HepG2 (cell line): ENCODE results near the gene GPR162. TPM values are rescaled to one million over a fixed set of nuclear protein-coding genes. Genes with fewer than 3 reads are reported as not detected.
A peak's percentile ranks its signal among the peaks of the same experiment; 100 is the strongest.

Experiments
- AGO2 ChIP-seq: fragments of 200-400 bp; formaldehyde crosslinking; optimal IDR thresholded peaks from 2 replicates; pipeline ENCODE3; 2017; ENCODE audit warnings: mild to moderate bottlenecking, low read depth, low read length, moderate library complexity
- AKNA ChIP-seq: sonication (generic); formaldehyde crosslinking; IDR thresholded peaks from 2 replicates; pipeline ENCODE4 v1.4.0; 2020; ENCODE audit warnings: missing genetic modification reagents, borderline replicate concordance
- ARNT2 ChIP-seq: sonication (generic); formaldehyde crosslinking; IDR thresholded peaks from 2 replicates; pipeline ENCODE4 v1.8.0; 2022; ENCODE audit warnings: mild to moderate bottlenecking, low read depth, missing genetic modification reagents, moderate library complexity
- GMEB2 ChIP-seq: IDR thresholded peaks from 2 replicates; pipeline ENCODE4 v1.6.1; 2016; ENCODE audit warnings: missing biosample characterization, missing genetic modification reagents, low read depth
- HNRNPL ChIP-seq: fragments of 200-400 bp; formaldehyde crosslinking; IDR thresholded peaks from 2 replicates; pipeline ENCODE4 v1.6.1; 2017; ENCODE audit warnings: mild to moderate bottlenecking, low read depth, low read length
- NRL ChIP-seq: sonication (generic); formaldehyde crosslinking; IDR thresholded peaks from 2 replicates; pipeline ENCODE4 v1.5.0; 2020; ENCODE audit warnings: missing genetic modification reagents, mild to moderate bottlenecking, moderate library complexity, borderline replicate concordance
- RBFOX2 ChIP-seq: fragments of 200-400 bp; formaldehyde crosslinking; IDR thresholded peaks from 2 replicates; pipeline ENCODE4 v1.6.1; 2017; ENCODE audit warnings: low read depth, mild to moderate bottlenecking, low read length
- SP140L ChIP-seq: sonication (generic); formaldehyde crosslinking; IDR thresholded peaks from 2 replicates; pipeline ENCODE4 v1.4.0; 2020; ENCODE audit warnings: missing genetic modification reagents, borderline replicate concordance
- SRSF1 ChIP-seq: fragments of 200-400 bp; formaldehyde crosslinking; optimal IDR thresholded peaks from 2 replicates; pipeline ENCODE3; 2017; ENCODE audit warnings: mild to moderate bottlenecking, low read depth, low read length, moderate library complexity
- TARDBP ChIP-seq: sonication (generic); formaldehyde crosslinking; IDR thresholded peaks from 2 replicates; pipeline ENCODE4 v1.8.0; 2022; ENCODE audit warnings: mild to moderate bottlenecking, missing genetic modification reagents
- ZBTB21 ChIP-seq: sonication (generic); formaldehyde crosslinking; IDR thresholded peaks from 2 replicates; pipeline ENCODE4 v1.4.0; 2020; ENCODE audit warnings: missing genetic modification reagents
- ZC3H13 ChIP-seq: sonication (generic); formaldehyde crosslinking; IDR thresholded peaks from 2 replicates; pipeline ENCODE4 v1.8.1; 2023; ENCODE audit warnings: mild to moderate bottlenecking, missing genetic modification reagents, moderate library complexity
- ZNF160 ChIP-seq: sonication (generic); formaldehyde crosslinking; IDR thresholded peaks from 2 replicates; pipeline ENCODE4 v1.8.0; 2022; ENCODE audit warnings: mild to moderate bottlenecking, inconsistent platforms, missing genetic modification reagents
- ZNF607 ChIP-seq: sonication (generic); formaldehyde crosslinking; IDR thresholded peaks from 2 replicates; pipeline ENCODE4 v1.5.1; 2020; ENCODE audit warnings: missing genetic modification reagents, mild to moderate bottlenecking, borderline replicate concordance
- ZSCAN21 ChIP-seq: sonication (generic); formaldehyde crosslinking; IDR thresholded peaks from 2 replicates; pipeline ENCODE4 v1.8.0; 2022; ENCODE audit warnings: mild to moderate bottlenecking, missing genetic modification reagents, moderate library complexity, borderline replicate concordance
- polyA plus RNA-seq, 8 experiments: library from polyadenylated mRNA; depleted of rRNA in 3 of 8; stranded (reverse) in 7 of 8; unstranded in 1 of 8; fragments of >200 nt; fragmentation: Illumina TruSeq in 4 of 8; extraction: Trizol in 4 of 8; gene quantifications; 2 replicates each; pipeline versions ENCODE4 v1.2.1 to v1.2.3, GENCODE V29; 2011 to 2016; ENCODE audit warnings: low read depth in 4 of 8, missing spikeins in 1 of 8, mixed read lengths in 1 of 8; ENCODE audit not compliant: insufficient read depth in 1 of 8
- total RNA-seq, 5 experiments: library from RNA; depleted of rRNA; stranded (reverse); fragments of >200 nt; fragmentation: Illumina TruSeq; extraction: Trizol; gene quantifications; 2 replicates each; pipeline ENCODE4 v1.2.3, GENCODE V29; 2016; ENCODE audit warnings: low read depth in 1 of 5
- TF ChIP-seq, protein P1 (sequence below): sonication (generic); formaldehyde crosslinking; IDR thresholded peaks from 2 replicates; pipeline ENCODE4 v1.5.1; 2020; ENCODE audit warnings: missing genetic modification reagents, mild to moderate bottlenecking, borderline replicate concordance
- TF ChIP-seq, protein P2 (sequence below): sonication (generic); formaldehyde crosslinking; IDR thresholded peaks from 2 replicates; pipeline ENCODE4 v1.5.1; 2020; ENCODE audit warnings: mild to moderate bottlenecking, missing genetic modification reagents, borderline replicate concordance

Gene GPR162
- total and polyA plus RNA-seq, 2 of the 13 experiments (the other 11 are each of a cell fraction or from before 2014, with no cell fraction given): 0.08 TPM; not detected in 1

GRCh38 chr12:6871052-6871957, 49.7 kb downstream of the GPR162 start (continued):
- no peak for TF ChIP-seq AKNA (CRISPR knock-in tag)
- TF ChIP-seq ZNF607 (CRISPR knock-in tag): no peak
- peak; percentile 98 for TF ChIP-seq AGO2
- TF ChIP-seq, protein P1, sequence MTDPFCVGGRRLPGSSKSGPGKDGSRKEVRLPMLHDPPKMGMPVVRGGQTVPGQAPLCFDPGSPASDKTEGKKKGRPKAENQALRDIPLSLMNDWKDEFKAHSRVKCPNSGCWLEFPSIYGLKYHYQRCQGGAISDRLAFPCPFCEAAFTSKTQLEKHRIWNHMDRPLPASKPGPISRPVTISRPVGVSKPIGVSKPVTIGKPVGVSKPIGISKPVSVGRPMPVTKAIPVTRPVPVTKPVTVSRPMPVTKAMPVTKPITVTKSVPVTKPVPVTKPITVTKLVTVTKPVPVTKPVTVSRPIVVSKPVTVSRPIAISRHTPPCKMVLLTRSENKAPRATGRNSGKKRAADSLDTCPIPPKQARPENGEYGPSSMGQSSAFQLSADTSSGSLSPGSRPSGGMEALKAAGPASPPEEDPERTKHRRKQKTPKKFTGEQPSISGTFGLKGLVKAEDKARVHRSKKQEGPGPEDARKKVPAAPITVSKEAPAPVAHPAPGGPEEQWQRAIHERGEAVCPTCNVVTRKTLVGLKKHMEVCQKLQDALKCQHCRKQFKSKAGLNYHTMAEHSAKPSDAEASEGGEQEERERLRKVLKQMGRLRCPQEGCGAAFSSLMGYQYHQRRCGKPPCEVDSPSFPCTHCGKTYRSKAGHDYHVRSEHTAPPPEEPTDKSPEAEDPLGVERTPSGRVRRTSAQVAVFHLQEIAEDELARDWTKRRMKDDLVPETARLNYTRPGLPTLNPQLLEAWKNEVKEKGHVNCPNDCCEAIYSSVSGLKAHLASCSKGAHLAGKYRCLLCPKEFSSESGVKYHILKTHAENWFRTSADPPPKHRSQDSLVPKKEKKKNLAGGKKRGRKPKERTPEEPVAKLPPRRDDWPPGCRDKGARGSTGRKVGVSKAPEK (CRISPR knock-in tag): no peak
- TF ChIP-seq SRSF1: no peak
- no peak for TF ChIP-seq SP140L (CRISPR knock-in tag)
- no peak for TF ChIP-seq NRL (CRISPR knock-in tag)
- no peak for TF ChIP-seq ZBTB21
- TF ChIP-seq ZSCAN21 (CRISPR knock-in tag): no peak
- peak; percentile 24; the same call in 1 of the 2 replicates for TF ChIP-seq TARDBP (CRISPR knock-in tag)
- TF ChIP-seq ZC3H13: peak; percentile 35; the same call in 1 of the 2 replicates
- TF ChIP-seq ARNT2: 0 out of 2 replicates have a peak, but pooled peaks have one; percentile 18
- TF ChIP-seq GMEB2: no peak
- TF ChIP-seq RBFOX2: peak; percentile 75
- TF ChIP-seq HNRNPL: peak; percentile 63; the same call in 1 of the 2 replicates
- 0 out of 2 replicates have a peak, but pooled peaks have one; percentile 61 for TF ChIP-seq ZNF160 (CRISPR knock-in tag)
- TF ChIP-seq, protein P2, sequence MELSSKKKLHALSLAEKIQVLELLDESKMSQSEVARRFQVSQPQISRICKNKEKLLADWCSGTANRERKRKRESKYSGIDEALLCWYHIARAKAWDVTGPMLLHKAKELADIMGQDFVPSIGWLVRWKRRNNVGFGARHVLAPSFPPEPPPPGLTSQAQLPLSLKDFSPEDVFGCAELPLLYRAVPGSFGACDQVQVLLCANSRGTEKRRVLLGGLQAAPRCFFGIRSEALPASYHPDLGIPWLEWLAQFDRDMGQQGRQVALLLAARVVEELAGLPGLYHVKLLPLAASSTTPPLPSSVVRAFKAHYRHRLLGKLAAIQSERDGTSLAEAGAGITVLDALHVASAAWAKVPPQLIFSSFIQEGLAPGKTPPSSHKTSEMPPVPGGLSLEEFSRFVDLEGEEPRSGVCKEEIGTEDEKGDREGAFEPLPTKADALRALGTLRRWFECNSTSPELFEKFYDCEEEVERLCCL (CRISPR knock-in tag): no peak
